Activated CD4-positive, alpha-beta T cell treated with anti-CD3 and anti-CD28 coated beads, Interleukin-2, amount 50 U/mL, for 4 hours (primary cell): Measurements from ENCODE around the gene RRAGC.

Experiments used
- DNase-seq, 2 experiments: peaks; one replicate each; pipeline ENCODE4 v3.0.0-alpha.2; 2020

Gene RRAGC

GRCh38 chr1:38859561-38860453 is at the start of gene RRAGC:
RRAGC (minus strand) TSS chr1:38859772; CDS start chr1:38859646, 126 bp downstream.
- peak; percentile 97 to 98 for DNase-seq

GRCh38 chr1:38908821-38909220 is 49.2 kb upstream of the RRAGC start:
- no peak for DNase-seq

- DNase-seq, result no peak
Observed at GRCh38 chr1:38905985-38906384, 46.4 kb upstream of the RRAGC start.

- no peak for DNase-seq
Observed at GRCh38 chr1:38899560-38899959, 40.0 kb upstream of the RRAGC start.

GRCh38 chr1:38898653-38899230 is 39.2 kb upstream of the RRAGC start:
- no peak for DNase-seq

- no peak for DNase-seq
Observed at GRCh38 chr1:38896169-38896568, 36.6 kb upstream of the RRAGC start.

GRCh38 chr1:38892976-38893375 is 33.4 kb upstream of the RRAGC start:
- no peak for DNase-seq

GRCh38 chr1:38891753-38892152 is 32.2 kb upstream of the RRAGC start:
- no peak for DNase-seq

- DNase-seq, result no peak
Observed at GRCh38 chr1:38889589-38889988, 30.0 kb upstream of the RRAGC start.

GRCh38 chr1:38888423-38889333 is 29.1 kb upstream of the RRAGC start:
- no peak for DNase-seq

GRCh38 chr1:38885092-38885491 is 25.5 kb upstream of the RRAGC start:
- DNase-seq, result no peak

GRCh38 chr1:38881487-38881886 is 21.9 kb upstream of the RRAGC start, which contains the start of gene GJA9:
GJA9 (minus strand) TSS chr1:38881587; CDS start chr1:38876098, 5,489 bp downstream.
- no peak for DNase-seq

GRCh38 chr1:38875811-38876210 is 16.2 kb upstream of the RRAGC start:
- no peak for DNase-seq

GRCh38 chr1:38873027-38873969 is 13.7 kb upstream of the RRAGC start, which contains the start of gene MYCBP:
MYCBP (minus strand) TSS chr1:38873348; CDS start chr1:38873305, 43 bp downstream.
- peak; percentile 93 to 95 for DNase-seq

- DNase-seq, result no peak
Observed at GRCh38 chr1:38872401-38873026, 12.9 kb upstream of the RRAGC start.

GRCh38 chr1:38870996-38871395 is 11.4 kb upstream of the RRAGC start:
- DNase-seq, result no peak

GRCh38 chr1:38867208-38867607 is 7.6 kb upstream of the RRAGC start:
- DNase-seq, result no peak

GRCh38 chr1:38865112-38865715 is 5.6 kb upstream of the RRAGC start:
- no peak for DNase-seq

- DNase-seq, result no peak
Observed at GRCh38 chr1:38860454-38860795, 853 bp upstream of the RRAGC start.

- peak; percentile 28 to 34 for DNase-seq
Observed at GRCh38 chr1:38858833-38859560, 575 bp downstream of the RRAGC start.
